NCI-H82 (cell line): Measurements from ENCODE around the gene MMAB.
A peak's percentile ranks its signal among the peaks of the same experiment; 100 is the strongest.

Source experiments
- DNase-seq: peaks from one replicate; lab custom pipeline; 2025; lab: John Stamatoyannopoulos, UW

MMAB gene

GRCh38 chr12:109559200-109559505 lies 14.2 kb downstream of the MMAB start:
- DNase-seq, result no peak

GRCh38 chr12:109558374-109559199 lies 14.7 kb downstream of the MMAB start:
- no peak for DNase-seq

- no peak for DNase-seq
Observed at GRCh38 chr12:109557805-109558204, 15.5 kb downstream of the MMAB start.

- DNase-seq, result no peak
Observed at GRCh38 chr12:109557200-109557599, 16.1 kb downstream of the MMAB start.

GRCh38 chr12:109555431-109556315 lies 17.6 kb downstream of the MMAB start:
- DNase-seq, result no peak

- no peak for DNase-seq
Observed at GRCh38 chr12:109554761-109555160, 18.5 kb downstream of the MMAB start.

GRCh38 chr12:109553906-109554500 lies 19.3 kb downstream of the MMAB start:
- DNase-seq, result no peak

GRCh38 chr12:109553483-109553882 lies 19.8 kb downstream of the MMAB start:
- DNase-seq, result no peak

GRCh38 chr12:109552971-109553370 lies 20.3 kb downstream of the MMAB start:
- no peak for DNase-seq

GRCh38 chr12:109551108-109551507 lies 22.2 kb downstream of the MMAB start:
- DNase-seq, result no peak

- no peak for DNase-seq
Observed at GRCh38 chr12:109550281-109550680, 23.0 kb downstream of the MMAB start.

- DNase-seq, result peak; percentile 13
Observed at GRCh38 chr12:109549613-109550270, 23.6 kb downstream of the MMAB start.

- DNase-seq, result no peak
Observed at GRCh38 chr12:109548258-109548657, 25.0 kb downstream of the MMAB start.

GRCh38 chr12:109547286-109547685 lies 26.0 kb downstream of the MMAB start:
- DNase-seq, result no peak

- no peak for DNase-seq
Observed at GRCh38 chr12:109545826-109546225, 27.5 kb downstream of the MMAB start.

- no peak for DNase-seq
Observed at GRCh38 chr12:109544955-109545531, 28.3 kb downstream of the MMAB start.

- no peak for DNase-seq
Observed at GRCh38 chr12:109542876-109543275, 30.4 kb downstream of the MMAB start.

- no peak for DNase-seq
Observed at GRCh38 chr12:109542014-109542413, 31.3 kb downstream of the MMAB start.

- peak; percentile 58 for DNase-seq
Observed at GRCh38 chr12:109541413-109541726, 31.9 kb downstream of the MMAB start.

GRCh38 chr12:109540526-109541412 lies 32.5 kb downstream of the MMAB start:
- DNase-seq, result no peak

- DNase-seq, result no peak
Observed at GRCh38 chr12:109539508-109539907, 33.8 kb downstream of the MMAB start.
